Activated B cell treated with CpG ODN at 0.5 μM for 24 hours (primary cell): ENCODE results near the gene HEPHL1. TPM values are rescaled to one million over a fixed set of nuclear protein-coding genes. Genes with fewer than 3 reads are reported as not detected.

Experiments
- ATAC-seq: fragments of 200-7000 bp; cut with Tn5 transposase; one replicate; pipeline ENCODE4 v1.10.0; 2021; ENCODE audit warnings: low read depth, mild to moderate bottlenecking, moderate library complexity
- CTCF ChIA-PET: fragments of 350-600 bp; sonication (Branson Sonifier 250); formaldehyde crosslinking; loops from one replicate; lab custom pipeline; 2021; ENCODE audit warnings: antibody characterized with exemption; lab: Charles Lee
- POLR2A ChIA-PET: fragments of 350-600 bp; sonication (Branson Sonifier 250); formaldehyde crosslinking; loops from one replicate; lab custom pipeline; 2021; ENCODE audit warnings: antibody characterized with exemption; lab: Charles Lee
- DNase-seq: peaks from one replicate; pipeline ENCODE4 v3.0.0; 2022
- H3K27ac Mint-ChIP-seq: one replicate; pipeline ENCODE4 v1.8.0; 2020; ENCODE audit warnings: mixed read lengths
- H3K27me3 Mint-ChIP-seq: one replicate; pipeline ENCODE4 v1.8.0; 2021; ENCODE audit warnings: mixed read lengths
- H3K36me3 Mint-ChIP-seq: one replicate; pipeline ENCODE4 v1.8.0; 2021; ENCODE audit warnings: low read depth, mixed read lengths
- H3K4me1 Mint-ChIP-seq: one replicate; pipeline ENCODE4 v1.8.0; 2021; ENCODE audit warnings: mixed read lengths
- H3K4me3 Mint-ChIP-seq: one replicate; pipeline ENCODE4 v1.8.0; 2020; ENCODE audit warnings: mild to moderate bottlenecking, mixed read lengths
- H3K9me3 Mint-ChIP-seq: one replicate; pipeline ENCODE4 v1.8.0; 2020; ENCODE audit warnings: mixed read lengths
- CTCF ChIP-seq: fragments of 200-600 bp; IDR thresholded peaks from one replicate; pipeline ENCODE4 v1.8.0; 2022; ENCODE audit warnings: antibody characterized with exemption, mild to moderate bottlenecking
- intact Hi-C: fragments of 100-400 bp; cut with micrococcal nuclease; formaldehyde crosslinking; loops from one replicate; pipeline ENCODE4 v1.15.1; 2024
- total RNA-seq: library from RNA; stranded (reverse); gene quantifications from 2 replicates; pipeline ENCODE4 v1.2.3, GENCODE V29; 2022

The HEPHL1 gene
- total RNA-seq, 1 donor from 2014 or later, result not detected

- DNase-seq (no peak), ATAC-seq (no peak)
- H3K9me3 Mint-ChIP-seq, result no peaks in the 10 kb centered on the region
- no peak overlapping the region for H3K27ac Mint-ChIP-seq
- no peaks in the 10 kb centered on the region for H3K36me3 Mint-ChIP-seq
- intact Hi-C loops, result no loop called here
- TF ChIP-seq CTCF, result no peak
- CTCF ChIA-PET, result no interaction called here
- H3K4me3 Mint-ChIP-seq, result no peak overlapping the region
- POLR2A ChIA-PET, result no interaction called here
- peaks cover 3% of the 10 kb centered on the region for H3K27me3 Mint-ChIP-seq
- H3K4me1 Mint-ChIP-seq, result no peaks in the 10 kb centered on the region
Measured at GRCh38 chr11:94089341-94089740, 68.2 kb downstream of the HEPHL1 start.

GRCh38 chr11:94090401-94090800 lies 69.2 kb downstream of the HEPHL1 start:
- Mint-ChIP-seq H3K36me3 (no peaks in the 10 kb centered on the region), H3K4me3 (no peak overlapping the region), H3K9me3 (no peaks in the 10 kb centered on the region), H3K4me1 (no peaks in the 10 kb centered on the region), H3K27me3 (peaks cover 3% of the 10 kb centered on the region), H3K27ac (no peak overlapping the region)
- no peak for TF ChIP-seq CTCF
- ChIA-PET CTCF (no interaction called here), POLR2A (no interaction called here)
- ATAC-seq, result no peak
- DNase-seq, result no peak
- intact Hi-C loops, result no loop called here

- Mint-ChIP-seq H3K27ac (no peak overlapping the region), H3K27me3 (peaks cover 3% of the 10 kb centered on the region), H3K4me3 (no peak overlapping the region), H3K9me3 (no peaks in the 10 kb centered on the region), H3K36me3 (no peaks in the 10 kb centered on the region), H3K4me1 (no peaks in the 10 kb centered on the region)
- ChIA-PET CTCF (no interaction called here), POLR2A (no interaction called here)
- no peak for TF ChIP-seq CTCF
- ATAC-seq (no peak), DNase-seq (no peak)
- intact Hi-C loops, result no loop called here
Measured at GRCh38 chr11:94091091-94091490, 69.9 kb downstream of the HEPHL1 start.

- POLR2A ChIA-PET, result no interaction called here
Measured at GRCh38 chr11:94100253-94100652, 79.1 kb downstream of the HEPHL1 start.

GRCh38 chr11:94103471-94103870 lies 82.3 kb downstream of the HEPHL1 start:
- no peaks in the 10 kb centered on the region for H3K4me1 Mint-ChIP-seq
- H3K27ac Mint-ChIP-seq, result no peak overlapping the region
- POLR2A ChIA-PET, result no interaction called here
- DNase-seq (no peak), ATAC-seq (no peak)
- intact Hi-C loops, result no loop called here
- no peak for TF ChIP-seq CTCF
- no peaks in the 10 kb centered on the region for H3K9me3 Mint-ChIP-seq
- no peaks in the 10 kb centered on the region for H3K36me3 Mint-ChIP-seq
- H3K27me3 Mint-ChIP-seq, result peaks cover 3% of the 10 kb centered on the region
- no peak overlapping the region for H3K4me3 Mint-ChIP-seq
- CTCF ChIA-PET, result no interaction called here

More at GRCh38 chr11:94100253-94100652, 79.1 kb downstream of the HEPHL1 start:
- Mint-ChIP-seq H3K27me3 (no peaks in the 10 kb centered on the region), H3K4me3 (no peak overlapping the region), H3K27ac (no peak overlapping the region), H3K4me1 (no peaks in the 10 kb centered on the region), H3K36me3 (no peaks in the 10 kb centered on the region), H3K9me3 (no peaks in the 10 kb centered on the region)
- no peak for TF ChIP-seq CTCF
- DNase-seq, result no peak
- CTCF ChIA-PET, result no interaction called here
- intact Hi-C loops, result no loop called here
- ATAC-seq, result no peak
